ENCODE results near the gene BAIAP2L1.

BAIAP2L1 gene

GRCh38 chr7:98374285-98374680 lies 26.6 kb downstream of the BAIAP2L1 start:
- TF ChIP-seq CTCF (IDR thresholded peaks at IDR 0.05; ENCODE audit: extremely low read depth, missing control alignments): no peak

DNA sequence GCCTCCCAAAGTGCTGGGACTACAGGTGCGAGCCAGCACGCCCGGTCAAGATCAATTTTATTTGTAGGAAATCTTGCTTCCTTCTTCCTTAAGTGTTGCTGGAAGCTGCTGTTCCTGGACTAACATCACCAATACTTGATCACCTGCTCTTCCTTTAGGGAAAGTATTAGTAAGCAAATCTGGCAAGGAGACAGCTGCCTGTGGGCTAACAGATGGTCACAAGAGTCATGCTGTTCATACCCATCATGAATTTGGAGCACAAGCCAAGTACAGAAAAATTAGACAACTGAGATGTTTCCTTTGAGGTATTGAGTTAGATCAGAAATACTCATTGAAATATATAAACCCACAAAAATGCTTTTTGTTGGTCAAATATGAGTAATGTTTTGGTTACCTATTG lies 27.9 kb downstream of the BAIAP2L1 start:
- no peak for DNase-seq (ENCODE audit: low spot score)
- TF ChIP-seq CTCF (IDR thresholded peaks at IDR 0.05; ENCODE audit: extremely low read depth, missing control alignments): no peak

More at GRCh38 chr7:98374285-98374680, 26.6 kb downstream of the BAIAP2L1 start:
- DNase-seq (ENCODE audit: low spot score): no peak

DNA sequence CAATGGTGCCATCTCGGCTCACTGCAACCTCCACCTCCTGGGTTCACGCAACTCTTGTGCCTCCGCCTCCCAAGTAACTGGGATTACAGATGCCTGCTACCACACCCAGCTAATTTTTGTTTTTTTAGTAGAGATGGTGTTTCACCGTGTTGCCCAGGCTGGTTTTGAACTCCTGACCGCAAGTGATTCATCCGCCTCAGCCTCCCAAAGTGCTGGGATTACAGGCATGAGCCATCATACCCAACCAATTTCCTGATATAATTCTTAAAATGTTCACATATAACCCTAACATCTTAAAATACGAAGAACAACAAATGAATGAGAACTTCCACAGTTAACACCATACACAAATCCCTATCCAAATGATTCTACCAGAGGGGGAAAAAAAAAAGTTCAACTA lies 31.2 kb downstream of the BAIAP2L1 start:
- no peak for TF ChIP-seq CTCF (IDR thresholded peaks at IDR 0.05; ENCODE audit: extremely low read depth, missing control alignments)
- no peak for DNase-seq (ENCODE audit: low spot score)

GRCh38 chr7:98368716-98369115 lies 32.2 kb downstream of the BAIAP2L1 start:
- TF ChIP-seq CTCF (IDR thresholded peaks at IDR 0.05; ENCODE audit: extremely low read depth, missing control alignments): no peak
- no peak for DNase-seq (ENCODE audit: low spot score)

GRCh38 chr7:98366562-98366938 lies 34.3 kb downstream of the BAIAP2L1 start:
- no peak for DNase-seq (ENCODE audit: low spot score)

GRCh38 chr7:98365863-98366561 lies 34.9 kb downstream of the BAIAP2L1 start:
- no peak for DNase-seq (ENCODE audit: low spot score)
- no peak for TF ChIP-seq CTCF (IDR thresholded peaks at IDR 0.05; ENCODE audit: extremely low read depth, missing control alignments)

More at GRCh38 chr7:98366562-98366938, 34.3 kb downstream of the BAIAP2L1 start:
- no peak for TF ChIP-seq CTCF (IDR thresholded peaks at IDR 0.05; ENCODE audit: extremely low read depth, missing control alignments)

DNA sequence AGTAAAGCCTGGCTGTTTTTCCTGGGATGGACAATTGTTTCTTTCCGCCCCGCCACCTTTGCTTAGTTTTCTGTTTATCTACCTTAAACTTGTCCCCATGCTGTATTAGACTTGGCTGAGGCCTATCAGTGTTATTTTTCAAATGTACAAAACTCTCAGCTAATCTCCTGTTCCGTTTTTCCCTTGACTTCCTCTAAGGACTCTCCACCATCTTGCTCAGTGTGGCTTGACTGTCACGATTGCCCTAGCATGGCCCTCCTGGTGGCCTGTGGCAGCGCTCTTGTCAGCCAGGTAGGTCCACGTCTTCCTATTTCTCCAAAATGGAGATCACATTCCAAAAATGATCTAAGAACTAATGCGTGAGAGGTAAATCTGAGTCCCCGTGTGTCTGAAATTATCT lies 36.7 kb downstream of the BAIAP2L1 start:
- no peak for TF ChIP-seq CTCF (IDR thresholded peaks at IDR 0.05; ENCODE audit: extremely low read depth, missing control alignments)
- no peak for DNase-seq (ENCODE audit: low spot score)

Data from GM20000 (cell line).